ENCODE results near the gene ZNF469.
"Not testable (repeated sequence)": the region's sequence is repeated elsewhere in the genome, so short reads cannot be mapped to it uniquely, and the experiment has no call there.

ZNF469 gene

DNA sequence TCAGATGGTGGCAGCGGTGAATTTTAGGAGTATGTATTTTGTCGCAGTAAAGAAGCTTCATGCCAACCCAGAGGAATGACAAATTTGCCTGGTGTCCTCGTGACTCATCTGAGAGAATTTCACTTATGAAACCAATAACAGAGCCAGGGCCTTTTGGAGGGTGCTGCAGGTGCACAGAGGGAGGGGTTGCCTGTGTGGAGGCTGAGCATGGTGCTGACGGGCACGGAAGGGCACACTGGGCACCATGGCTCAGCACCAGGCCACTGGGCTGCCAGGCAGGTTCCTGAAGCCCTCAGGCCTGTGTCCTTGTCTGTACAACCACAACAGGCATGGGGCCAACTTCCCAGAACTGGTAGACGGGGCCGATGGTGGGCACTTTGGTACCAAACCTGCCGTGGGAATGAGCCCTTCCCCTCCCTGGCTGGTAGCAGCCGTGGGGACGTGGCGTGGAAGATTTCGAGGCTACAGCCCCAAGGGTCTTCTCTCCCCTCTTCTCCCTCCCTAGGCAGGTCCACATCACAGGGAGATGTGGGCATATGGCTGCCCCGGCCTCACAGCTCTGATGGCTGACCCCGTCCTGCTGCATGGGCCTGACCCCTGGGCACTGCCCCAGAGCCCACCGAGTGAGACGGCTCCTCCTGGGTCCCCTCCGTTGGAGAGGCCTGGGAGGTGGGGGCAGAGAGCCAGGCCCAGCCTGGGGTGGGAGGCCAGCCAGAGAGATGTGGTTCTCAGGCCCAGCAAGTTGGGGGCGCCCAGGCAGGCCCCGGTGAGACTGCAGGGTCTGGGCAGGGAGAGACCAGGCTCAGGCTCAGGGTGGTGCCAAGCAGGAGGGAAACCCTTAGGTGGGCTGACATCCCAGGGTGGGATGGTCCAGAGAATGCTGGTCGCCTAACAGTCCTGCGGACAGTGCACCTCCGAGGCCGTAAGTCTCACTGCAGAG lies 30.2 kb upstream of the ZNF469 start:
- Mint-ChIP-seq H3K9me3 (no peaks in the 10 kb centered on the region), H3K4me3 (no peak overlapping the region), H3K4me1 (ENCODE audit: low read depth) (no peaks in the 10 kb centered on the region), H3K36me3 (ENCODE audit: low read depth) (no peaks in the 10 kb centered on the region), H3K27me3 (peaks cover 8% of the 10 kb centered on the region), H3K27ac (no peak overlapping the region)
- intact Hi-C loops (cut with micrococcal nuclease) = no loop called here

DNA sequence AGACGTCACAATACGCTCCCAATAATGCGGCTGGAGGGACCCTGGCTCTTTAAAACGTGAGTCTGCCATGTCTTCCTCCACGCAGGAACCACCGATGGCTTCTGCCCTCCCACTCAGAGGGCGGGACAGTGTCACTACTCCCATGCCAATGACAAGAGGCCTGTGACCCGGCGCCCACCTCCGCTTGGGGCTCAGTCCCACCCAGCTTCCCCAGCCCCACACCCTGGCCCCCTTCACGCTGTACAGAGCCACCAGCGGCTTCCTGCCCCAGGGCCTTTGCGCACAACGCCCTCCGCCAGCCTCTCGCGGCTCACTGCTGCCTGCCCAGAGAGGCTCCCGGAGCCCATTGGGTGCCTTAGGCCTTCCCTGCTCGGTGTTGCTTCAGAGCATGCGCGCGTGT lies 29.5 kb upstream of the ZNF469 start:
- H3K36me3 Mint-ChIP-seq (ENCODE audit: low read depth) = no peaks in the 10 kb centered on the region
- H3K4me1 Mint-ChIP-seq (ENCODE audit: low read depth) = no peaks in the 10 kb centered on the region
- no peak overlapping the region for H3K4me3 Mint-ChIP-seq
- no peaks in the 10 kb centered on the region for H3K9me3 Mint-ChIP-seq
- H3K27ac Mint-ChIP-seq = no peak overlapping the region
- intact Hi-C loops (cut with micrococcal nuclease) = no loop called here
- peaks cover 7% of the 10 kb centered on the region for H3K27me3 Mint-ChIP-seq

DNA sequence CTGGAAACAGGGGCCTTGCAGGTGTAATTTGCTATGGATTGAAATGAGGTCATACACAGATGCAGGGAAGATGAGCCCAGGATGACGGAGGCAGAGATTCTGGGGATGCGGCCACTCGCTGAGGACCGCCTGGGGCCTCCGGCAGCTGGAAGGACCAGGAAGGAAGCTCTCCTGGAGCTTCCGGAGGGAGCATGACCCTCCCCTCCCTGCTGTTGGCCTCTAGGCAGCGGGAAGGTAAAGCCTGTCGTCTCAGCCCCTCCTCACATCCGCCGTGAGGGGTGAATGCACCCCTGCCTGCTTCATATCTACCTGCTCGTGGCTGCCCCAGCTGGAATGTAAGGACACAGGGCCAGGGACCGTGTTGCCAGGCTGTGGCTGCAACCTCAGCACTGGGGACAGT lies 29.1 kb upstream of the ZNF469 start:
- no peaks in the 10 kb centered on the region for H3K9me3 Mint-ChIP-seq
- H3K27me3 Mint-ChIP-seq = peaks cover 7% of the 10 kb centered on the region
- intact Hi-C loops (cut with micrococcal nuclease) = no loop called here
- H3K4me1 Mint-ChIP-seq (ENCODE audit: low read depth) = no peaks in the 10 kb centered on the region
- no peak overlapping the region for H3K27ac Mint-ChIP-seq
- no peaks in the 10 kb centered on the region for H3K36me3 Mint-ChIP-seq (ENCODE audit: low read depth)
- H3K4me3 Mint-ChIP-seq = no peak overlapping the region

DNA sequence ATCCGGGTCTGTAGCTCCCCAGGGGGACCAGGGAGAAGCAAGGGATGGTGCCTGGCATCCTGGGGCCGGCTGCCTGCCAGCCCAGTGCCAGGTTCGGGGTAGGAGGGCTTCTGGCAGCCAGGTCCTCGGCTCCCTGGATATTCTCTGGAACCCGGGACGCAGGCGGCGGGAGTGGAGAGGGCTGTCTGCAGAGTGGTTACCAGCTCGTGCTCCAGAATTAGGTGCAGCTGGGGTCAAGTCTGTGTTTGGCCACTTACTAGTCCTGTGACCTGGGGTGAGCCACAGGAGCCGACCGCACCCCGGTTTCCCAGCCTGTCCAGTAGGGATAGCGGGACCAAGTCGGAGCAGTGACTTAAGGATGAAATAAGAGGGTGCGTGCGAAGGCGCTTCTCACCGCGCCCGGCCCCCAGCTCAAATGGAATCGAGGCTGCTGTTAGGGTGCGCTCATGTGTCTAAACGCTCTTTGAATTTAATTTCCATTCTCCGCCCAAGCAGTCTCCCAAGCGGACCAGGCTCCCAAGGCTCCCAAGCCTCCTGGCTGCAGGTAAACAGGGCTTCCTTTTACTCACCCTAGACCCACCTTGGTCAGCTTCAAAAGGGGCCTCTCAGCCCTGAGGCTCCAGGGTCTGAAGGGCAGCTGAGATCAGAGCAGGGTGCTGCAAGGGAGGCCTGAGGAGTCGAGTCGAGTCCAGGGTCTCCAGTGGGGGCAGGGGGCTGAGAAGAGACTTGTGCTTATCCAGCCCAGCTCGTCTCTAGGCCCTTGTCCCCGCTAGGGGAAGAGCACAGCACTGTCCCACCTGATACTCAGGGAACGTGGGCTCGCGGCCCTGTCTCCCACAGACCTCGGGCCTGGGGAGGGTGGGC lies 28.3 kb upstream of the ZNF469 start:
- H3K36me3 Mint-ChIP-seq (ENCODE audit: low read depth) = no peaks in the 10 kb centered on the region
- no peak overlapping the region for H3K4me3 Mint-ChIP-seq
- H3K9me3 Mint-ChIP-seq = no peaks in the 10 kb centered on the region
- H3K4me1 Mint-ChIP-seq (ENCODE audit: low read depth) = no peaks in the 10 kb centered on the region
- H3K27ac Mint-ChIP-seq = no peak overlapping the region
- intact Hi-C loops (cut with micrococcal nuclease) = no loop called here
- H3K27me3 Mint-ChIP-seq = peaks cover 7% of the 10 kb centered on the region

DNA sequence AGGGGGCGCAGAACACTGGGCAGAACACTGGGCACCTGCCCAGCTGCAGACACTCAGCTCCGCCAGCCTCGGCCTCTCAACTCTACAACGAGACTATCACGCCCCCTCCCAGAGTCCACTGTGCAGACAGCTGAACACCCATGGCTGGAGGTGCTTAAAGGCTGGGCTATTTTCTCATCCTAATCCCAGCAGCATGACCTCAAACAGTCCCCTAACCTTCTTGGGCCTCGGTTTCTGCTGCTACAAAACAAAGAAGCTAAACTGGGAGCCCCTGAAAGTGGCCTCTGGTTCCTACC lies 27.7 kb upstream of the ZNF469 start:
- Mint-ChIP-seq H3K27me3 (peaks cover 3% of the 10 kb centered on the region), H3K4me3 (no peak overlapping the region), H3K4me1 (ENCODE audit: low read depth) (no peaks in the 10 kb centered on the region), H3K36me3 (ENCODE audit: low read depth) (no peaks in the 10 kb centered on the region), H3K9me3 (no peaks in the 10 kb centered on the region), H3K27ac (no peak overlapping the region)
- intact Hi-C loops (cut with micrococcal nuclease) = no loop called here

DNA sequence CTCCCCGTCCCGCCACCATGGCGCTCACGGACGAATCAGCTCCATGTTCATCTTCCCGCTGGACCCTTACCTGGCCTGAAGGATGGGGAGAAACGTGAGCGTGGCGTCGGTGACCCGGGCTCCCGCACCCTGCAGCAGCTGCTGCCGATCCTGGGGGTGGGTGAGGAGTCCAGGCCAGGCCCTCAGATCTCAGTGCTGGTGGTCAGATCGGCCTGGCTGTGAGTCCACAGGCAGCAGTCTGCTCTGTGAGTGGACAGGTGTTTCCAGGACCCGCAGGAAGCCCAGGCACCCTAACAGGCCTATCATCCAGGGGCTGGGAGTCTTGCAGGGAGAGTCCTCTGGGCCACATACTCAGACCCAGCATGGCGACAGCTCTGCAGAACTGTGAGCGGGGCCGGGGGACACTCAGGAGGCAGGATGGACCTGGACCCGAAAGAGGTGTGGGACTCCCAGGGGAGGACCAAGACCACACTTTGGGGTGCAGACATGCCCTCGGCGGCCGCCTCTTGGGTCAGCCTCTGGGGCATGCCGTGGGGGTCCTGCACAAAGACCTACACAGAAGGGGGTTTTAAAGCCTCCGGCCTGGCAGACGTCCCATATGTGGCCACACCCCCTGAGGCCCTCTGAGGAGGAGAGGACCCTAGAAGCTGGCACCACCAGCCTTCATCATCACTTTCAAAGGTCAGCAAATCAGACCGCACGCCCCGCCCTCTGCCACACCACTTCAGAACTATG lies 27.2 kb upstream of the ZNF469 start:
- Mint-ChIP-seq H3K4me1 (ENCODE audit: low read depth) (no peaks in the 10 kb centered on the region), H3K27me3 (peaks cover 3% of the 10 kb centered on the region), H3K9me3 (no peaks in the 10 kb centered on the region), H3K27ac (no peak overlapping the region), H3K36me3 (ENCODE audit: low read depth) (no peaks in the 10 kb centered on the region), H3K4me3 (no peak overlapping the region)
- intact Hi-C loops (cut with micrococcal nuclease) = no loop called here

DNA sequence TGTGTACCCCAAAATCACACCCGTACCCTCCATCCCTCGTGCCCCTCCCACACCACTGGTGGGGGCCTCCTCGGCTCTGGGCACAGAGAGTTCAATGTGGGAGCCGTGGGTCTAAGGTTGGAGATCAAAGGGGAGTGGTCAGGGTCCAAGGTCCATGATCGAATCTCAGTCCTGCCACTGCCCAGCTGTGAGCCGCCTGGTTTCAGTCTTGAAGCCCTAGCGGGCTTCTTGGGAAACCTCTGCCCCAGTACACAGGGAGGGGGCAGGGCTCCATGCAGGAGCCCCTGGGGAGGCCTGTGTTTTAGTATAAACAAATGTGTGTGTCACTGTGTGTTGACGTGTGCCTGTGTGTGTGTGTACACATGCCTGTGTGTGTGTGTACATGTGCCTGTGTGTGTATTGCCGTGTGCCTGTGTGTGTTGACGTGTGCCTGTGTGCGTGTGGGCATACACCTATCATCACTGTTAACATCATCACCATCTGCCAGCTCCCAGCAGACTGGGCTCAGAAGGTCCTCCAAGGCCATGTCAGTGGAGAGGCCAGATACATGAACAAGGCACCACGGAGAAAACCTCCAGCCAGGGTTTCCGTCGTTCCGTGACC lies 26.5 kb upstream of the ZNF469 start:
- peaks cover 5% of the 10 kb centered on the region for H3K27me3 Mint-ChIP-seq
- H3K4me3 Mint-ChIP-seq = no peak overlapping the region
- H3K9me3 Mint-ChIP-seq = no peaks in the 10 kb centered on the region
- H3K27ac Mint-ChIP-seq = no peak overlapping the region
- H3K36me3 Mint-ChIP-seq (ENCODE audit: low read depth) = no peaks in the 10 kb centered on the region
- no peaks in the 10 kb centered on the region for H3K4me1 Mint-ChIP-seq (ENCODE audit: low read depth)
- intact Hi-C loops (cut with micrococcal nuclease) = no loop called here

DNA sequence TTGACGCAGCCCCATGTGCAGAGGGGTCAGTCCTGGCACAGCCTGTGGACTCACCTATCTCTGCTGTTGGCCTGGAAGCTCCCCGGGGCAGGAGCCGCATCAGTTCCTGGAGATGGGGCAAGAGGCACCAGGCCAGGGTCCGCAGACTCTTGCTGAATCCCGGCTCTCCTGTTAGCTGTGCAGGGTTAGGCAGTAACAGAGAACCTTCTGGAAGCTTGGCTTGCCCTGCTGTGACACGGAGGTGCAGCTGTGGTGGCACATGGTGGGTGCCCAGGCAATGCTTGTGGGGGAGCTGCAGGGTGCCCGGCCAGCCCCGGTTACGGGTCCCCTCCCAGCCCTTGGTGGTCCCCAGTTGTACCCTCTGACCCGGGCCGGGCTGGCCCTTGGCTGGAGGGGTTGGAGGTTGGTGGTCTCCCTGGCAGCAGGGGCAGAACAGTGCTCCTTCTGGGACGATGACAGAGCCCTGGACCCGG lies 26.0 kb upstream of the ZNF469 start:
- intact Hi-C loops (cut with micrococcal nuclease) = no loop called here
- Mint-ChIP-seq H3K36me3 (ENCODE audit: low read depth) (no peaks in the 10 kb centered on the region), H3K4me3 (no peak overlapping the region), H3K4me1 (ENCODE audit: low read depth) (no peaks in the 10 kb centered on the region), H3K9me3 (no peaks in the 10 kb centered on the region), H3K27me3 (peaks cover 7% of the 10 kb centered on the region), H3K27ac (no peak overlapping the region)

DNA sequence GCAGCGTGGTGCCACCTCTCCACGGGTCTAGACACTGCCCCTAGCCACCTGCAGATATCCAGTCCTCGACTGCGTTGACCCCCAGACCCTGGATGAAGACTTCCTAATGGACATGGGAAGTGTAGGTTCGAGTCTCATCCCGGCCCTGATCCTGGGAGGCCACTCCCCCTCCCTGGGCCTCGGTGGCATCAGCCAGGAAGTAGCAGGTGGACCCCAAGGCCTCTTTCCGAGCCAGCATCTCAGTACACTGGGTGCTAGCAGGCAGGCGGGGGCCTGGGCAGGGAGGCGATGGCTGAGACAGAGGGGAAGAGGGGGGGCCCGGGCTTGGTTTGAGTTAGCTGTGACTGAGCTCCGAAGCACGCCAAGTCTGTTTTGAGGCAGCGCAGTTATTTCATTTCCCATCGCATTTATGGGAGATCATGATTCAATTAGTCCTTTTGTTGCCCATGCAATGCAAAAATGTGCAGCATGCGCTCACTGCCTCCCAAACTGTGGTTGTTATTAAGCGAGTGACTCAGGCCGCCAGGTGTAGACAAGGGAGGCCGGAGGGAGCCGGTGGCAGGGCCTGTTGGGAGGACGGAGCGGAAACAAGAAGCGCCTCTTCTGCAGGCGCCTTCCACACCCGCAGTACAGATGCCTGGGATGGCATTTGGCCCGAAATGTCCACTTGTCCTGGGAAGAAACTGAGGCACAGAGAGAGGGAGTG lies 25.3 kb upstream of the ZNF469 start:
- no peak overlapping the region for H3K4me3 Mint-ChIP-seq
- peaks cover 8% of the 10 kb centered on the region for H3K27me3 Mint-ChIP-seq
- H3K27ac Mint-ChIP-seq = no peak overlapping the region
- intact Hi-C loops (cut with micrococcal nuclease) = no loop called here
- H3K36me3 Mint-ChIP-seq (ENCODE audit: low read depth) = no peaks in the 10 kb centered on the region
- H3K9me3 Mint-ChIP-seq = no peaks in the 10 kb centered on the region
- H3K4me1 Mint-ChIP-seq (ENCODE audit: low read depth) = no peaks in the 10 kb centered on the region

DNA sequence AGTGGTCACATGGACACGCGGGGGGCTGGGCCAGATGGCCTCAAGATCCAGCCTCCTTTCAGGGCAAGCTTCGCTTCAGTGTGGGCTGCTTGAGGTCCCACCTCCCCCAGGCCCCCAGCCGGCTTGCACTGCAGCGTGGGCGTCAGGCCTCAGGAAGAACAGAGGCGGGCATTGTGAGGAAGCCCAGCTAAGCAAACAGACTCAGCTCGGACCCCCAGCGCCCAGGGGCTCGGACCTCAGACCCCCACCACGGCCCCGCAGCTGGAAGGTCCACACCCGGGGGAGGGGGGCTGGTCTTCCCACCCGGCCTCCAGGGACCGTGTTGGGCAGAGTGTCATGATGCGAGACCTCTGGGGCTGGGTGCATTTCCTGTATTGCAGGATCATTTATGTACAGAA lies 24.7 kb upstream of the ZNF469 start:
- intact Hi-C loops (cut with micrococcal nuclease) = no loop called here
- H3K27ac Mint-ChIP-seq = no peak overlapping the region
- no peaks in the 10 kb centered on the region for H3K4me1 Mint-ChIP-seq (ENCODE audit: low read depth)
- H3K27me3 Mint-ChIP-seq = peaks cover 14% of the 10 kb centered on the region
- H3K4me3 Mint-ChIP-seq = no peak overlapping the region
- H3K36me3 Mint-ChIP-seq (ENCODE audit: low read depth) = no peaks in the 10 kb centered on the region
- no peaks in the 10 kb centered on the region for H3K9me3 Mint-ChIP-seq

DNA sequence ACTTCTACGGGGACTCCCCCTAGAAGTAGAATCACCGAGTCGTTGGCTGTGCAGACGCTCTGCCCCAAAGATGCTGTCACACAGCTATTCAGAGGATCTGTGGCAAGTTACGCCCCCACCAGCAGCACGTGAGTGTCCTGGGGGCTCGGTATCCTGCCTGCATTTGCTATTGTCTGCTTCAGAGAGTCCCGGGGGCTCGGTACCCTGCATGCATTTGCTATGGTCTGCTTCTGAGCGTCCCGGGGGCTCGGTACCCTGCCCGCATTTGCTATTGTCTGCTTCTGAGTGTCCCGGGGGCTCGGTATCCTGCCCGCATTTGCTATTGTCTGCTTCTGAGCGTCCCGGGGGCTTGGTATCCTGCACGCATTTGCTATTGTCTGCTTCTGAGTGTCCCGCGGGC lies 23.8 kb upstream of the ZNF469 start:
- no peak overlapping the region for H3K27ac Mint-ChIP-seq
- H3K36me3 Mint-ChIP-seq (ENCODE audit: low read depth) = no peaks in the 10 kb centered on the region
- H3K9me3 Mint-ChIP-seq = no peaks in the 10 kb centered on the region
- H3K27me3 Mint-ChIP-seq = peaks cover 21% of the 10 kb centered on the region
- H3K4me3 Mint-ChIP-seq = no peak overlapping the region
- H3K4me1 Mint-ChIP-seq (ENCODE audit: low read depth) = no peaks in the 10 kb centered on the region
- intact Hi-C loops (cut with micrococcal nuclease) = no loop called here

DNA sequence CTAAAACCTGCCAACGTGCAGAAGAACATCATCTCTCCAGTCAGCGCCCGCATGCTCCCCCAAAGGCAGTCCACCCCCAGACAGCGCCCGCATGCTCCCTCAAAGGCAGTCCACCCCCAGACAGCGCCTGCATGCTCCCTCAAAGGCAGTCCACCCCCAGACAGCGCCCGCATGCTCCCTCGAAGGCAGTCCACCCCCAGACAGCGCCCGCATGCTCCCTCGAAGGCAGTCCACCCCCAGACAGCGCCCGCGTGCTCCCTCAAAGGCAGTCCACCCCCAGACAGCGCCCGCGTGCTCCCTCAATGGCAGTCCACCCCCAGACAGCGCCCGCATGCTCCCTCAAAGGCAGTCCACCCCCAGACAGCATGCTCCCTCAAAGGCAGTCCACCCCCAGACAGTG lies 22.4 kb upstream of the ZNF469 start:
- H3K4me1 Mint-ChIP-seq (ENCODE audit: low read depth); intact Hi-C loops (cut with micrococcal nuclease); H3K36me3 Mint-ChIP-seq (ENCODE audit: low read depth); H3K4me3 Mint-ChIP-seq; H3K9me3 Mint-ChIP-seq; H3K27ac Mint-ChIP-seq: not testable (repeated sequence)
- peaks cover 21% of the 10 kb centered on the region for H3K27me3 Mint-ChIP-seq

DNA sequence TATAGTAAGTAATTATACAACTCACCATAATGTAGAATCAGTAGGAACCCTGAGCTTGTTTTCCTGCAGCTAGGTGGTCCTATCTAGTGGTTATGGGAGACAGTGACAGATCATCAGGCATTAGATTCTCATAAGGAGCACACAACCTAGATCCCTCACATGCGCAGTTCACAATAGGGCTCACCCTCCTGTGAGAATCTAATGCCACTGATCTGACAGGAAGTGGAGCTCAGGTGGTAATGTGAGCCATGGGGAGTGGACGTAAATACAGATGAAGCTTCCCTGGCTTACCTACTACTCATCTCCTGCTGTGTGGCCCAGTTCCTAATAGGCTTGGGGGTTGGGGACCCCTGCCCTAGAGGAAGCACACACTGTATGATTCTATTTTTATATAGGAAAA lies 21.8 kb upstream of the ZNF469 start:
- Mint-ChIP-seq H3K9me3 (no peaks in the 10 kb centered on the region), H3K4me3 (no peak overlapping the region), H3K4me1 (ENCODE audit: low read depth) (no peaks in the 10 kb centered on the region), H3K36me3 (ENCODE audit: low read depth) (no peaks in the 10 kb centered on the region), H3K27ac (no peak overlapping the region), H3K27me3 (peaks cover 21% of the 10 kb centered on the region)
- intact Hi-C loops (cut with micrococcal nuclease) = no loop called here

Measured in dendritic cell treated with granulocyte-macrophage colony-stimulating factor and Interleukin-4, amounts not matched to agents 40 ng/mL and 50 ng/mL, for 4 days (primary cell).